Measurements from ENCODE around the gene ADAMTS18.

GRCh38 chr16:77433146-77433545 lies 1.7 kb downstream of the ADAMTS18 start:
- no peak for TF ChIP-seq POLR2AphosphoS5 (IDR thresholded peaks at IDR 0.05; ENCODE audit: low read depth, low read length)
- TF ChIP-seq SIN3A (IDR thresholded peaks at IDR 0.05; ENCODE audit: low read depth) = no peak
- TF ChIP-seq EZH2phosphoT487 (IDR thresholded peaks at IDR 0.05; ENCODE audit: borderline replicate concordance) = no peak
- TF ChIP-seq FOSL1 (IDR thresholded peaks at IDR 0.05; ENCODE audit: low read depth) = no peak
- no peak for TF ChIP-seq CTCF (IDR thresholded peaks at IDR 0.05 in 2 of 3, conservative IDR thresholded peaks at IDR 0.05 in 1 of 3; ENCODE audit: borderline replicate concordance in 1 of 3, insufficient read depth in 1 of 3, low read depth in 2 of 3, low read length in 2 of 3)
- no peak for TF ChIP-seq ELF1 (IDR thresholded peaks at IDR 0.05; ENCODE audit: borderline replicate concordance, low read depth)
- TF ChIP-seq EZH2 (IDR thresholded peaks at IDR 0.05) = no peak
- no peak for TF ChIP-seq SP1 (IDR thresholded peaks at IDR 0.05; ENCODE audit: low read depth)
- TF ChIP-seq SRF (IDR thresholded peaks at IDR 0.05; ENCODE audit: low read depth) = no peak
- TF ChIP-seq RAD21 (IDR thresholded peaks at IDR 0.05; ENCODE audit: low read depth) = no peak
